ENCODE data around the gene RASSF1.
A peak's percentile ranks its signal among the peaks of the same experiment; 100 is the strongest.

Gene RASSF1

DNA sequence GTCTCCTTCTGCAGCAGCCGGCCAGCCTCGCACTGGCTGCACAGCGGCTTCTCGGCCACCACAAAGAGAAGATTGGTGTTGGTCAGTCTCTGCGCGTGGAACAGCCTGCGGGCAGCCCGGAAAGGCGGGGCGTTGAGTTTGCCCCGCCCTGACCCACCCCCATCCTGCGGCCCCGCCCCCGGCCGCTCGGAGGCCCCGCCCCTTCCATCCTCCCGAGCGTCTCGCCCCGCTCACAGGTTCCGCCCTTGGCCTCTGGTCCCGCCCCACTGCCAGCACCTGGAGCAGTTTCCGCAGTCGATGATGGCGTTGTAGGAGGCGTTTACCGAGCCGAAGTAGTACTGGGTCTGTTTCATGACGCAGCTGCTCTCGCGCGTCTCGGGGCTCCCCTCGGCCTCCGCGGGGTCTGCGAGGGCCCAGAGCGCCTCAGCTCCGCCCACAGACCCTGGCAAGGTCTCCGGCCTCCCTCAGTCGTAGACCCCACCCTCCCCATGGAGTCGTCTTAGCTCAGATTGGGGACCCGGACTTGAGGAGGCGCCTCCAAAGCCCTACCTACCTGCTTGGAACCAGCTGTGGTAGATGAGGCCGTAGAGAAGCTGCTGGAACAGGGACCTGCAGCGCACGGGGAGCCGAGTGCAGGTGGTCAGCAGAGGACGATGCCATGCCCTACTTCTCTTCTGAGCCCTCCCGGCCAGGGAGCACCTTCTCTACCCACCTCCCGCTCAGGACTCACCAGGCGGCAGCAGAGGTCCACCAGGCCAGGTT is 24.6 kb upstream of the RASSF1 start:
- DNase-seq (ENCODE audit: low spot score), result peak; percentile 90

DNA sequence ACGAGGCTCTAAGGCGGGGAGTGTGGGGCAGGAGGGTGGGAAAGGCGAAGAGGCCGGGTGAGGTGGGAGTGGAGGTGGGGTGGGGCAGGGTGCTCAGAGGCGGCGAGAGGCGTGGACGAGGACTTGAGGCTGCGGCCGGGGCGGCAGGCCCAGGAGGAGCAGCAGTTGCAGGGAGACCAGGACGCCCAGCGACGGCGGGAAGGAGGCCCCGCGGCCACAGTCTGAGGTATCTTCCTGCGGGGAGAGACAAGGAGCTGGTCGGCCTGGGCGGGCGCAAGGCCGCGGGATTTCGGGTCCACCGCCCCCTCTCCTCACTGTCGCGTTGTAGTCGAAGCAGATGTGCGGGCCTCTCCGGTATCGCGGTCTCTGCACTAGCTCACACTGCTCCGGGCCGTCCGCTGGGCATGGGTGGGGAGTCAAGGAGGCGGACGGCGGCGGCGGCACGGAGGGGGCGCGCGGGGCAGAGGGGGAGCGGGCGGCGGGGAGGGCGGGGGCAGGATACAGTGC is 24.0 kb upstream of the RASSF1 start:
- no peak for DNase-seq (ENCODE audit: low spot score)

DNA sequence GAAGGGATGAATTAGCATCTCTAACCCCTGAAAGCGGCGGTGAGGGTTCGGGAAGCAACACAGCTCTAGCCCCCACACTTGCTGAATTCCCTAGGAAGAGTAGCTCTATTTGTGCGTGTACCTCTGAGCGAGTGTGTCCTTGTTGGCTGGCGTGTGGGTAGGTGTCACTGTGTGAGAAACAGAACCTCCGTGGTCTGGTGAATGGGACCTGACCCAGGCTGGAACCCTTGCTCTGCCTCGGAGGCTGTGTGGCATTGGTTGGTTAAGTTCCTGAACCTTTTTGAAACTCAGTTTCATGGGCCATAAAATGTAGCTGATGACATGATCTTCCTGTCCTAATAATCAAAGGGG is 19.1 kb upstream of the RASSF1 start:
- no peak for DNase-seq (ENCODE audit: low spot score)

DNA sequence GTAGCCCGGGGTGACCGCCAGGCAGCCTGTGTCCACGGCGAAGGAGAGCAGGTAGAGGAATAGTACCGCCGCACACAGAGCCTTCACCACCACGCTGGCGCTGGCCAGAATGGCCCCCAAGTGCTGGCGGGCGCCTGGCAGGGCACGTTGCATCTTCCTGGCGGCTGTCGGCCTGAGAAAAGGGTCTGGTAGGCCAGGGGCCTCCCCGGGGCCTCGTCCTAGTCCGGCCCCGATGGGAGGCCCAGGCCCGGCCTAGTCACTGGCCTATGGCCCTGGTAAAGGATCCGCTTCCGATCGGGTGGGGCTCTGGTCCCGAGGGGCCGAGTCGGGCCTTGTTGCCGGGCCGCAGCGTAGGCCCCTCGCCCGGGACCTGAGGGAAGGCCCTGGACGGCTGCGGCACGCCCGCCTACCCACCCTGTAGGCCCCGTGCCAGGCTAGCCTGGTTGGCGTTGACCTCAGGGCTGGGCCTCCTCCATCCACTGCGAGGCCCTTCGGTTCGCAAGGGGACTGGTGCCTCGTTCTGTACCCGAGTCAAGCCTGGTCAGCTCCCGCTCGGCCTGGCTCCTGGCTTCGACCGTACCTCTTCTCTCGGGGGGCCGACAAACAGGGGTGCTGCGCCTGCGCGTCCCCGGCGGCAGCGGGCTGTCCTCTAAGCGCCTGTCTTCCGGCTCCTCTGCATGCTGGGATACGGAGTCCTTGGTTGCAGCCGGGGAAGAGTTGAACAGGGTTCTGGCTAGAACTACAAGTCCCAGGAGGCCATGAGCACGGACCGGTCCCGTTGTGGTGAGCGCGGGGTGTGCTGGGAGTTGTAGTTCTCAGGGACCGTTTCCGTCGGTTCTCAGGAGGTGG is 18.5 kb upstream of the RASSF1 start, which contains the start of gene TMEM115:
TSS of gene TMEM115 (minus strand) at position 611 of the 849 bp plus-strand sequence. CDS start at position 153, 458 bp downstream.
- peak; percentile 99 for DNase-seq (ENCODE audit: low spot score)

DNA sequence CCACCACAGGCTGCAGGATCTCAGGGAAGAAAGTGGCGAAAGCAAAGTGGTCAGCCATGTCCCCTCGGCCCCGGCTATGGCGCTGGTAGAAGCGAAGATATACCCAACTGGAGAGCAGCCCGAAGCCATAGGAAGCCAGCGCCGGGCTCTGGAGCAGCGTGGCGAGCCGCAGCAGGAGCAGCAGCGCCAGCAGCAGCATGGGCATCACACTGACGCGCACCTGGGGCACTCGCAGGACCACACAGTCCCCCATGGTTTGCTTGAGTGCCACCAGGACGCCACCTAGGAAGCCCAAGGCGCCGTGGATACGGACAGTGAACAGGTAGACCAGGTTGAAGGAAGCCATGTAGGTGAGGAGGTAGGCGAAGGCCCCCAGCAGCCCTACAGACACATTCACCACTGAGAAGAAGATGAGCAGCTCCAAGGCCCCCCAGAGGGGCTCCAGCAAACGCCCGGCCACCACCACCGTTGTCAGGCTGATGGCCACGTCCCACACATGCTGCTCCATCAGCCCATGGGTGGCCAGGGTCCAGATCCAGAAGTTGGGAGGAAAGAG is 17.8 kb upstream of the RASSF1 start:
- DNase-seq (ENCODE audit: low spot score), result no peak

DNA sequence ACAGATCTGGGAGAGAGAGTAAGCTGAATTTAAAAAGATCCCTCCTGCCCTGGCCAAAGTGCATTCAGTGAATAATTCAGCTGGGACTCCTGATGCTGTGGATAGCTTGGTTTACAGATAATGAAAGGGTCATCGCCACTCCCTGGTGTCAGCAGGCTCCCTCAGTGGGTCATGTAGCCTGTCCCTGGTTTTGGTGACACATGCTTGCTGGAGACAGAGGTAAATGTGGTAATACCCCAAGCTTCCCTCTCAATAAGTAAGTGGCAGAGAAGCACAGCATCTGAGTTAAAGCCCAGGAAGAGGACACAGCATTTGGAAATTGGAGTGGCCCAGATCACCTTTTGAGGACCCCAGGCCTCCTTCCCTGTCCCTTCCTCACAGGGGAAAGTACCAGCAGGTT is 16.8 kb upstream of the RASSF1 start:
- no peak for DNase-seq (ENCODE audit: low spot score)

DNA sequence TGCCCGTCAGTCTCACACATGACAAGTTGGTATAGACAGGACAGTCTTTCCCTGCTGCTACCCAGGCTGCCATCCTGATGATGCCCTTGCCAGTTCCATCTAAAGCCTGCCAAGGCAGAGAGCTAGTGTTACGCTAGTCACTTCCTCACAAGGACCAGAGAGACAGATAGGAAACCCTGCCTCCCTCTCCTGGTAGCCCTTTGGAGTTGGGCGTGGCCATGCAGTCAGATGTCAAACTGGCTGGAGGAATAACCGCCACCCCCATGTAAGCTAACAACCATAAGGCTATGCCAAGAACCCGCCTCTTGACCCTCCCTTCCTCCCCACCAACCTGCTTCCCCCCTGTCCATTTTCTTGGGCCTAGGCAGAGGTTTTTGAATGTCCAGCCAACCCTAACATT is 15.9 kb upstream of the RASSF1 start:
- peak; percentile 43 for DNase-seq (ENCODE audit: low spot score)

DNA sequence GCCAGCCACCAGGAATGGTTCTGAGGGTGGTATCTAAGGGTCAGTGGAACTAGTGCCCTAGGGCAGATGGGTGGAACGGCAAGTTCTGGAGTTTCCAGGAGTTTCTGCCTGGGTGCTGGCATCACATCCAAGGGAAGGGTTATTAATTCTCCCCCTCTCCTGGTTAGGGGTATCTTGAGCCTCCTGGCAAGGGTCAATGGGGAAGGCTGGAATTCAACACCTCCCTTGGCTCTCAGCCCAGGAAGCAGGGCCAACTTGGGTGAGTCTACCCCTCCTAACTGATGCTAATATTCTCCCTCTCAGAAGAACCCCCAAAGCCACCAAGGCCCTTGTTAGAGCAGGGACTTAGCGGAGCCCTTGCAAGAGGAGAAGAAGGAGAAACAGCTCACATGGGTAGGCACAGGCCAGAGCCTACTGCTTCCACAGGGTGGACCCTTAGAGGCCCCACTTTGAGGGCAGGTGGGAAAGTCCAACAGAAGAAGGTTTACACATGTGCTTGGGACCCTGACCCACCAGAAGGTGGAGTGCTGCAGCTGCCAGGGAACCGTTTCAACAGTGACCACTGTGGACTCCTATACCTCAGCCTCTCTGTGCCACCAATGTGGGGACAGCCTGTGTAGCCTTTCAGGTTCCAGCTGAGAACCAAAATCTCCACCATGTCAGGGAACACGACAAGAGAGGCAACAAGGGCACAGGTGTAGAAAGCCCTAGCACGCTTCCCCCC is 15.4 kb upstream of the RASSF1 start:
- DNase-seq (ENCODE audit: low spot score), result no peak

DNA sequence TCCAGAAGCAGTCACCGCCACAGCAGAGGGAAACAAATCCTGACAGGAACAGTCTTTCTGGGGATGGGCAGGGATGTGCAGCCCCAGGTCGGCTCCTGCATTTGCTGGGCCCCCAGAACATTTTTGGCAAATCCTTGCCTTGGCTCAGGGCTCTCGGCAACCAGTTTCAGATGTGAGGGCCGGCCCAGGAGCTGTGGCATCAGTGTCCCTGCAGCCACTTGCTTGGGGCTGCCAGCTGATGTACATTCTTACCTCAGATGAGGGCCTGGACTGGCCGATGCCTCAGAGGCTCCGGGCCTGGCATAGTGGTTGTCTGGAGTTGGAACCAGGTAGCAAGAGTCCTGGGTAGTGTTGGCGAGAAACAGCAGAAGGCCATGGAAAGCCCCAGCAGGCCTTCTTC is 14.2 kb upstream of the RASSF1 start:
- DNase-seq (ENCODE audit: low spot score), result no peak

DNA sequence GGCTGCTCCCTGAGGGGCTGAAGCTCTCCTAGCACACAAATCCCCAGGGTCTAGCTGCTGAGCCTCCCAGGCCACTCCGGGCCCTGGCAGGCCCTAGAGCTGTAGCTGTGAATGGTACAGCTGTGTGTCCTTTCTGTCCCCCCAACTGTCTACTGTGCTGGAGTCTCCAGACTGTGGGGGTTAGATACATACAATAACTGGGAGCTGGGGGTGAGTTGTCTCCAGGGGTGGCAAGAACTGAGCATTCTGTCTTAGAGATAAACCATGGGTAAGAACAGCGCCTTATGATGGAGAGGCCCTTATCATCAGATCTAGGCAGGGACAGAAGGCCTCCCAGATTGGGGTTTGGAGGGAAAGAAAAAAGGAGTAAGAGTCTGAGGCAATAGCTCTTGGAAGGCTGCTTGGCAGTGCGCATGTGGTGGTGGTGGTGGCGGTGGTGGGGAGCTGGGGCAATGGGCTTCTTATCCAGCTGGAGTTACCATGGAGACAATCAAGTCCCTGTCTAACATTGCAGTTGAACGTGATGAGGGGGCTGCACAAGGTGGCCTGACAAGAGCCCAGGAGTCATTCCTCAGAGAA is 13.6 kb upstream of the RASSF1 start:
- no peak for DNase-seq (ENCODE audit: low spot score)

DNA sequence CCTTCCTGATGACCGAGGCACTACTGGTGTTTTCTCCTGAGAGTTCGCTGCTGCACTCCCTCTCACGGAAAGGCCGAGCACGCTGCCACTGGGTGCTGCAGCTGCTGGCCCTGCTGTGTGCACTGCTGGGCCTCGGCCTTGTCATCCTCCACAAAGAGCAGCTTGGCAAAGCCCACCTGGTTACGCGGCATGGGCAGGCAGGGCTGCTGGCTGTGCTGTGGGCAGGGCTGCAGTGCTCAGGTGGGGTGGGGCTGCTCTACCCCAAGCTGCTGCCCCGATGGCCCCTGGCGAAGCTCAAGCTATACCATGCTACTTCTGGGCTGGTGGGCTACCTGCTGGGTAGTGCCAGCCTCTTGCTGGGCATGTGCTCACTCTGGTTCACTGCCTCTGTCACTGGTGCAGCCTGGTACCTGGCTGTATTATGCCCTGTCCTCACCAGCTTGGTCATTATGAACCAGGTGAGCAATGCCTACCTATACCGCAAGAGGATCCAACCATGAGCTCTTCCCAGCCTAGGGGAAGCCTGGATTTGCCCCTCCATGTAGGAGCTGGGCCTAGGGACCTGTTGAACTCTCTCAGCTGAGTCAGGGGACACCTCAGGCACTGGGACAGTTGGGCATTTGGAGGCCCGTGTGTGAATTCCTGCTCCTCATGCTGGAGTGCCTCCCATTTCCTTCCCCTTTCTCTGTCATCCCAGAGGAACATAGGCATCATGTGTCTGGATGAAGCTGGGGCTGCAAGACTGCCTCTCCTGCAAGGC is 12.8 kb upstream of the RASSF1 start:
- no peak for DNase-seq (ENCODE audit: low spot score)

DNA sequence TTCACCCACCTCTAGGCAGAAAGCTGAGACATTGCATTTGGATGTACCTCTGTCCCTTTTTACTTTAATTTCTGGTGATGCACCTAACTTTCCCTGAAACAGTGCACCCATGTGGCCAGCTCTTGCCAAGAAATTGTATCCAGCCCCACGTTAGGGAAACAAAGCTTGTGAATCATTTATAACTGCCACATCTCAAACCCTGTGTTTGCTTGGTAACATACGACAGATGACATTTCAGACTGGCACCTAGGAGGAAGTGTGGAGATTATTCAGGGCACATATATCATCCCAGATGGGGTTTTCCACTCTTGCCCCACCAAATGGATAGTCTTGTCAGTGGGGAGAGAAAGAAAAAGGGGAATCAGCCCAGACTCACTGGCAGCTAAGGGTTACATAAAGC is 12.1 kb upstream of the RASSF1 start:
- no peak for DNase-seq (ENCODE audit: low spot score)

DNA sequence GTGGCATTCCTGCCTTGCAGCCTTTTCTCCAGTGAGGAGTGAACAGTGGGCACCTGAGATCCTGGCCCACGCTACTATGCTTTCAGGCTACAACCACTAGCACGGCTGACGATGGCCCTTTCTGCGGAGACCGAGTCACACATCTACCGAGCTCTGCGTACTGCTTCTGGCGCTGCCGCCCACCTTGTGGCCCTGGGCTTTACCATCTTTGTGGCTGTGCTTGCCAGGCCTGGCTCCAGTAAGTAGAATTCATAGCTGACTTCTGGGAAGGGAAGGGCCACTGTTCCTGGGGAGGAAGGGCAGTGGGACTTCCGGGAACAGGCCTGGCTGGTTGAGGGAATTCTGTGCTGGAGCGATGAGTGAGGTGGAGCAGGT is 10.7 kb upstream of the RASSF1 start:
- DNase-seq (ENCODE audit: low spot score), result no peak

DNA sequence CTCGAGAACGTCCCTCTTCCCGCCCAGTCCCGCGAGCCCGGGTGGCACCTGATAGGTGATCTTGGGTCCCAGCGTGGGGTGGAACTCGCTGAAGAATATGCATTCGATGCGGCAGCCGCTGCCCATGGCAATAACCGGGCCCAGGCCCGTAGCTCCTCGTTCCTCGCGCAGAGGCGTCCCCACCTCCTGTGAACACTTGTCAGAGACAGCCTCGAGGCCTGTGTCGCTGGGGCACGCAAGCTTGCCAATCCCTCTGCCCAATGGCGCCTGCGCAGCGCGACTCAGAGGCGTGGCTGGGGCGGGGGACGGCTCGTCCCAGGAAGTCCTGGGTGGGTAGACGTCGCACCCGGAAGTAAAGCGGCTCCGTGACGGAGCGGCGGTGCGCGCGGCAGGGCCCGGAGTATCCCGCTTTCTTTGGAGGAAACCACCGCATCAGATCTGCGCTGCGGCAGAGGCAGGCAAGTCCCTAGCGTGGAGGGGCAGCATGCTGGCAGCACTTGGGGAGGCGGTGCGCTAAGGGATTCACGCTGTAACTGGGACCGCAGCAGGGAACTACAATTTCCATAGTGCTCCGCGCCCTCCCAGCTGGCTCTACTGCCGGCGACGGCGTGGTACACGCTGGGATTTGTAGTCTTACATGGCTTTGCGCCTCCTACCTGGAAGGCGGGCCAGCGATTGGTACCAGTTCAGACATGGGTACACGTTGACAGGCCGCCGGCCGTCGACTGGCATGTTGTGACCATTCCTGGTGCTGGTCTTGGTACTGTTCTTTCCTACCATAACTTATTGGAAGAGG is 10.1 kb upstream of the RASSF1 start, which contains the start of the genes CYB561D2 and NPRL2:
TSS of gene CYB561D2 (plus strand) at position 336 of the 796 bp plus-strand sequence. CDS start 572 bp downstream, outside the sequence.
TSS of gene NPRL2 (minus strand) at position 249 of the 796 bp plus-strand sequence. CDS start at position 126, 123 bp downstream.
- DNase-seq (ENCODE audit: low spot score), result peak; percentile 97

DNA sequence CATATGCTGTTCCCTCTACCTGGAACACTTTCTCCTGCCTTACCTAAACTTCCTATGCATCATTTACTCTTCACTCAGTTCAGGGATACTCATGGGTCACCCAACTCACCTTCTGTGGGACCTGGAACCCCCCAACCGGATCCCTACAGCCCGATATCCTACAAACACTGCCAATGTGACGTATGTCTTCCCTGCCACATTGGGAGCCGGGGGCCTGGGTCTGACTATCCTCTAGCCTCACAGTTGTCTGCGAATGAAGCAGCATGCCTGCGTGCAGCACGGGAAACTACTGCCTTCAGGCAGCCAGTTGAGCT is 9.5 kb upstream of the RASSF1 start:
- no peak for DNase-seq (ENCODE audit: low spot score)

DNA sequence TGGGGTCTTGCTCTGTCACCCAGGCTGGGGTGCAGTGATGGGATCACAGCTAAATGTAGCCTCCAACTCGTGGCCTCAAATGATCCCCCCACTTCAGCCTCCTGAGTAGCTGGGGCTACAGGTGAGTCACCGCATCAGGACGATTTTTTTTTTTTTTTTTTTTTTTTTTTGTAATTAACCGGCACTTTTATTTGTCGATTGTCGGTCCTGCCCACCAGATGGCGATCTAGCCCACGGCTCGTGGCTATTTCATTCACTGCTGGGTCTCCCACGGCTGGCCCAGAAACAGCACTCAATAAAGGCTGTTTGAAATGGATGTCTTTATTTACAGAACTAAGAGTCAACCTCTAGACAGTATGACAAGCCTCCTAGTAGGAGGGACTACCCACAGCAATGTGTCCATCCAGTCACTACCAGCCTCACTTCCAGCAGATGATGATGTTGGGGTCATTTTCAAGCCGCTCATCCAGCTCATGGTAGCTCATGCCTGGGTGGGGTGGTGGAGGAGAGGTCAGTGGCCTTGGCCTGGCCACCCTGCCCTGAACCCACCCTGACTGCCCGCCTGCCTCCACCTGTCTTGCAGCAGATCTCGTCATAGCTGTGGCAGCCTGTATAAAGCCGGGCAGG is 6.7 kb upstream of the RASSF1 start:
- DNase-seq (ENCODE audit: low spot score), result peak; percentile 85

DNA sequence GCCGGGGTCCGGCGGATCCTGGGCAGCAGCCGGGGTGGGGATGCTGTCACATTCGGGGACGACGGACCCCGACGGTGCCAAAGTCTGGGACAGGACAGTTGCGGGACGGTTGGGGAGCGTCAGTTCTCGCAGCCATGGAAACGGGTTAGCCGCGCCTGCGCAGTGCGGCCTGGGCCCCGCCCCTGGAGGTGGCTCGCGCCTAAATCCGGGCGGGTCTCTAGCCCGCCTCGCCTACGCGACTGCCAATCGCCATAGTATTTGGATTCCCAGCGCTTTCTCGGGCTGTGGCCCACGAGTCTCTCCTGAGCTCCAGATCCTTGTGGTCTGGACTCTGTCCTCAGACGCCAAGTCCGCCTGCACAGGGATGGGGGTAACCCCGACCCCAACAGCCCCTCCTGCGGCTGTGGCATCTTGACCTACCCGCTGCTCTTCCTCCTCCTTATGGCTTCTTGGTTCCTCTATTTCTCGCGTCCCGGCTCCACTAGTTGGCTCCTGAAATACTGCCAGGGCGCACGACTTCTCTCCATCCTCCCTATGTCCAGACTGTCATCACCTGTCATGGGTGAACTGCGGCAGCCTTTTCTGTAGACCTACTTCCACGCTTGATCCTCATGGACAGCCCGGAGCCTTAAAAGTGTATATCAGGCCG is 5.1 kb upstream of the RASSF1 start, which contains the start of gene ZMYND10:
TSS of gene ZMYND10 (minus strand) at position 147 of the 649 bp plus-strand sequence. CDS start 153 bp downstream, outside the sequence.
- DNase-seq (ENCODE audit: low spot score), result peak; percentile 87

DNA sequence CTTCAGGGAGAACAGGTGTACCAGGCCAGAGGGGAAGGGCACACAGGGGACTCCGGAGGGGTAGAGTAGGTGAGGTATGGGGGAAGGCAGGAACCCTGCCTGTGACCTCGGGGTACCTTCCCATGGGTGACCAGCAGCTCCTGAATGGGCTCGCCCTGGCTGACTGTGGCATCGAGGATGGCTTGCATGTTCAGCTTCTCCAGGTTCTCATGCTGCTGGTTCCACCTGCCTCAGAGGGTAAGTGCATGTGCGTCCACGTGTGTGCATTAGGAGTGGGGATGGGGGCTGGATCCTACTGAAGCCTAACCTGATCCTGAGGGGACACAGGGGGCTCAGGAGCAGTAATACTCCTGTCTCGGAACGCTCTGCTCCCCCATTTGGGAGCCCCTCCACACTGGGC is 4.4 kb upstream of the RASSF1 start:
- DNase-seq (ENCODE audit: low spot score), result no peak
